ENCODE data around the gene ZNF426.
"Not testable (repeated sequence)": the region's sequence is repeated elsewhere in the genome, so short reads cannot be mapped to it uniquely, and the experiment has no call there.

ZNF426 gene

GRCh38 chr19:9538183-9539058, at the start of gene ZNF426:
ZNF426 (minus strand) TSS chr19:9538645; CDS start chr19:9536232, 2,413 bp downstream.
- peaks cover 20% of the 10 kb centered on the region for H3K36me3 ChIP-seq (ENCODE audit: control insufficient read depth, insufficient read depth, low read length)
- no peaks in the 10 kb centered on the region for H3K4me1 ChIP-seq (ENCODE audit: control insufficient read depth, insufficient read depth, low read length)
- WGBS (ENCODE audit: insufficient coverage, insufficient read length) = no CpG with 5 or more reads among the region's 49 CpGs
- H3K9me3 ChIP-seq (ENCODE audit: control insufficient read depth, insufficient read depth, low read length) = peaks cover 1% of the 10 kb centered on the region; the same call in 1 of the 2 replicates
- H3K27ac ChIP-seq (ENCODE audit: low read length) = no peak within 1 kb of the TSS
- DNase-seq (ENCODE audit: low read depth, low spot score) = peak; percentile 70
- no peaks in the 10 kb centered on the region for H3K27me3 ChIP-seq (ENCODE audit: control insufficient read depth, insufficient read depth, low read length)
- peak within 1 kb of the TSS; percentile 94 for H3K4me3 ChIP-seq (ENCODE audit: low read length)

- Histone ChIP-seq H3K4me1 (ENCODE audit: control insufficient read depth, insufficient read depth, low read length) (no peaks in the 10 kb centered on the region; the same call in 1 of the 2 replicates), H3K27me3 (ENCODE audit: control insufficient read depth, insufficient read depth, low read length) (no peaks in the 10 kb centered on the region), H3K9me3 (ENCODE audit: control insufficient read depth, insufficient read depth, low read length) (no peaks in the 10 kb centered on the region), H3K27ac (ENCODE audit: low read length) (no peak overlapping the region), H3K36me3 (ENCODE audit: control insufficient read depth, insufficient read depth, low read length) (no peaks in the 10 kb centered on the region), H3K4me3 (ENCODE audit: low read length) (no peak overlapping the region)
- peak; percentile 61 for DNase-seq (ENCODE audit: low read depth, low spot score)
- no CpG with 5 or more reads among the region's 7 CpGs for WGBS (ENCODE audit: insufficient coverage, insufficient read length)
These were observed 48.3 kb upstream of the ZNF426 start for GRCh38 chr19:9586764-9587163.

- H3K9me3 ChIP-seq (ENCODE audit: control insufficient read depth, insufficient read depth, low read length) = no peaks in the 10 kb centered on the region
- peak within 1 kb of the TSS; percentile 99 for H3K4me3 ChIP-seq (ENCODE audit: low read length)
- WGBS (ENCODE audit: insufficient coverage, insufficient read length) = no CpG with 5 or more reads among the region's 51 CpGs
- H3K4me1 ChIP-seq (ENCODE audit: control insufficient read depth, insufficient read depth, low read length) = 0 out of 2 replicates have a peak, but pooled peaks cover 1% of the 10 kb centered on the region
- H3K36me3 ChIP-seq (ENCODE audit: control insufficient read depth, insufficient read depth, low read length) = 0 out of 2 replicates have a peak, but pooled peaks cover under 1% of the 10 kb centered on the region
- H3K27me3 ChIP-seq (ENCODE audit: control insufficient read depth, insufficient read depth, low read length) = no peaks in the 10 kb centered on the region
- DNase-seq (ENCODE audit: low read depth, low spot score) = peak; percentile 89
- no peak within 1 kb of the TSS for H3K27ac ChIP-seq (ENCODE audit: low read length)
These were observed 45.8 kb upstream of the ZNF426 start, which contains the start of gene ZNF121 for GRCh38 chr19:9584073-9584833. ZNF121 (minus strand) TSS chr19:9584504; CDS start chr19:9568097, 16,407 bp downstream.

GRCh38 chr19:9582081-9582725, 43.8 kb upstream of the ZNF426 start:
- not testable (repeated sequence) for H3K27ac ChIP-seq (ENCODE audit: low read length); H3K36me3 ChIP-seq (ENCODE audit: control insufficient read depth, insufficient read depth, low read length); H3K9me3 ChIP-seq (ENCODE audit: control insufficient read depth, insufficient read depth, low read length); H3K27me3 ChIP-seq (ENCODE audit: control insufficient read depth, insufficient read depth, low read length); DNase-seq (ENCODE audit: low read depth, low spot score); H3K4me1 ChIP-seq (ENCODE audit: control insufficient read depth, insufficient read depth, low read length)
- peak overlapping the region; percentile 33; the same call in 1 of the 2 replicates for H3K4me3 ChIP-seq (ENCODE audit: low read length)
- no CpG with 5 or more reads among the region's 13 CpGs for WGBS (ENCODE audit: insufficient coverage, insufficient read length)

- H3K4me3 ChIP-seq (ENCODE audit: low read length) = no peak overlapping the region
- no CpG with 5 or more reads among the region's 5 CpGs for WGBS (ENCODE audit: insufficient coverage, insufficient read length)
- H3K4me1 ChIP-seq (ENCODE audit: control insufficient read depth, insufficient read depth, low read length) = 0 out of 2 replicates have a peak, but pooled peaks cover 1% of the 10 kb centered on the region
- no peak overlapping the region for H3K27ac ChIP-seq (ENCODE audit: low read length)
- peaks cover 4% of the 10 kb centered on the region; the same call in 1 of the 2 replicates for H3K36me3 ChIP-seq (ENCODE audit: control insufficient read depth, insufficient read depth, low read length)
- no peaks in the 10 kb centered on the region for H3K9me3 ChIP-seq (ENCODE audit: control insufficient read depth, insufficient read depth, low read length)
- DNase-seq (ENCODE audit: low read depth, low spot score) = no peak
- no peaks in the 10 kb centered on the region for H3K27me3 ChIP-seq (ENCODE audit: control insufficient read depth, insufficient read depth, low read length)
These were observed 42.3 kb upstream of the ZNF426 start for GRCh38 chr19:9580728-9581127.

GRCh38 chr19:9570255-9570654, 31.8 kb upstream of the ZNF426 start:
- H3K9me3 ChIP-seq (ENCODE audit: control insufficient read depth, insufficient read depth, low read length) = peaks cover 11% of the 10 kb centered on the region
- no CpG with 5 or more reads among the region's 6 CpGs for WGBS (ENCODE audit: insufficient coverage, insufficient read length)
- H3K36me3 ChIP-seq (ENCODE audit: control insufficient read depth, insufficient read depth, low read length) = peaks cover 24% of the 10 kb centered on the region

GRCh38 chr19:9566729-9567128, 28.3 kb upstream of the ZNF426 start:
- no peak overlapping the region for H3K27ac ChIP-seq (ENCODE audit: low read length)
- H3K4me1 ChIP-seq (ENCODE audit: control insufficient read depth, insufficient read depth, low read length) = no peaks in the 10 kb centered on the region
- H3K36me3 ChIP-seq (ENCODE audit: control insufficient read depth, insufficient read depth, low read length) = peaks cover 44% of the 10 kb centered on the region
- no CpG with 5 or more reads among the region's 1 CpG for WGBS (ENCODE audit: insufficient coverage, insufficient read length)
- H3K9me3 ChIP-seq (ENCODE audit: control insufficient read depth, insufficient read depth, low read length) = peaks cover 11% of the 10 kb centered on the region
- no peak overlapping the region for H3K4me3 ChIP-seq (ENCODE audit: low read length)
- no peaks in the 10 kb centered on the region for H3K27me3 ChIP-seq (ENCODE audit: control insufficient read depth, insufficient read depth, low read length)
- DNase-seq (ENCODE audit: low read depth, low spot score) = no peak

More at GRCh38 chr19:9570255-9570654, 31.8 kb upstream of the ZNF426 start:
- H3K4me3 ChIP-seq (ENCODE audit: low read length) = no peak overlapping the region
- no peak for DNase-seq (ENCODE audit: low read depth, low spot score)
- H3K4me1 ChIP-seq (ENCODE audit: control insufficient read depth, insufficient read depth, low read length) = no peaks in the 10 kb centered on the region
- H3K27me3 ChIP-seq (ENCODE audit: control insufficient read depth, insufficient read depth, low read length) = no peaks in the 10 kb centered on the region
- H3K27ac ChIP-seq (ENCODE audit: low read length) = no peak overlapping the region

- H3K27ac ChIP-seq (ENCODE audit: low read length) = no peak overlapping the region
- no peaks in the 10 kb centered on the region for H3K27me3 ChIP-seq (ENCODE audit: control insufficient read depth, insufficient read depth, low read length)
- no peak overlapping the region for H3K4me3 ChIP-seq (ENCODE audit: low read length)
- DNase-seq (ENCODE audit: low read depth, low spot score) = no peak
- peaks cover 11% of the 10 kb centered on the region for H3K9me3 ChIP-seq (ENCODE audit: control insufficient read depth, insufficient read depth, low read length)
- peaks cover 47% of the 10 kb centered on the region for H3K36me3 ChIP-seq (ENCODE audit: control insufficient read depth, insufficient read depth, low read length)
- WGBS (ENCODE audit: insufficient coverage, insufficient read length) = no CpG with 5 or more reads among the region's 9 CpGs
- no peaks in the 10 kb centered on the region for H3K4me1 ChIP-seq (ENCODE audit: control insufficient read depth, insufficient read depth, low read length)
These were observed 27.7 kb upstream of the ZNF426 start for GRCh38 chr19:9565900-9566705.

GRCh38 chr19:9552536-9553274, 14.3 kb upstream of the ZNF426 start:
- Histone ChIP-seq H3K4me3 (ENCODE audit: low read length) (no peak overlapping the region), H3K27ac (ENCODE audit: low read length) (no peak overlapping the region), H3K4me1 (ENCODE audit: control insufficient read depth, insufficient read depth, low read length) (no peaks in the 10 kb centered on the region), H3K27me3 (ENCODE audit: control insufficient read depth, insufficient read depth, low read length) (no peaks in the 10 kb centered on the region), H3K9me3 (ENCODE audit: control insufficient read depth, insufficient read depth, low read length) (peaks cover 5% of the 10 kb centered on the region), H3K36me3 (ENCODE audit: control insufficient read depth, insufficient read depth, low read length) (no peaks in the 10 kb centered on the region; the same call in 1 of the 2 replicates)
- DNase-seq (ENCODE audit: low read depth, low spot score) = no peak
- WGBS (ENCODE audit: insufficient coverage, insufficient read length) = no CpG with 5 or more reads among the region's 7 CpGs
